Activated T-helper 17 cell treated with anti-CD3 and anti-CD28 coated beads, Interleukin-2, amount 50 U/mL, for 72 hours (primary cell): ENCODE data around the gene SCYL3. TPM values are rescaled to one million over a fixed set of nuclear protein-coding genes. Genes with fewer than 3 reads are reported as not detected.
"Not testable (repeated sequence)": the region's sequence is repeated elsewhere in the genome, so short reads cannot be mapped to it uniquely, and the experiment has no call there.

ENCODE experiments used
- ATAC-seq: fragments of 150-1000 bp; cut with Tn5 transposase; replicated peaks from 2 replicates; pipeline ENCODE4 v1.10.0; 2021; ENCODE audit warnings: mild to moderate bottlenecking, moderate library complexity
- H3K27ac Mint-ChIP-seq: one replicate; pipeline ENCODE4 v1.8.0; 2022; ENCODE audit warnings: mixed read lengths
- H3K27me3 Mint-ChIP-seq: one replicate; pipeline ENCODE4 v1.8.0; 2022; ENCODE audit warnings: mixed read lengths
- H3K36me3 Mint-ChIP-seq: one replicate; pipeline ENCODE4 v1.8.0; 2022; ENCODE audit warnings: low read depth, mild to moderate bottlenecking, mixed read lengths
- H3K4me1 Mint-ChIP-seq: one replicate; pipeline ENCODE4 v1.8.0; 2022; ENCODE audit warnings: mixed read lengths
- H3K4me3 Mint-ChIP-seq: one replicate; pipeline ENCODE4 v1.8.0; 2022; ENCODE audit warnings: mild to moderate bottlenecking, mixed read lengths
- H3K9me3 Mint-ChIP-seq: one replicate; pipeline ENCODE4 v1.8.0; 2022; ENCODE audit warnings: mixed read lengths
- total RNA-seq, 2 donors: library from RNA; stranded (reverse); gene quantifications; one replicate each; pipeline ENCODE4 v1.2.3, GENCODE V29; 2022

SCYL3 gene
- total RNA-seq, 2 donors from 2014 or later: 15.0 to 16.4 TPM

DNA sequence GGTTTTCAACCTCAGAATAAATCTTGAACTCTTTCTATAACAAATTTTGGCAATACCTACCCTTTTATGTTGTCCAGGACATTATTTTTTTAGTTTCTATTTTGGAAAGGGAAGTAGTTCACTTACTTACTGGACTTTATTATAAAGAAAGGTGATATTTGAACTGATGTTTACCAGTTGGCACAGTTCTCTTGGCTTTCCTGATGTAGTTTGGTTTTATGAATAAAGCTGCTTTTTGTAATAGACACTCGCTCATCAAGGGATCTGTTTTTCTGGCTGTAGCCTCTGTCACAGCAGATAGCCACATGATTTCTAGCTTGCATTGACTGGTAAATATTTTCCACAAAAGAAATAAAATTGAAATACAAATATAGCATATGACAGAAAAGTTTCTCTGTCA is 58.0 kb downstream of the SCYL3 start:
- Mint-ChIP-seq H3K9me3 (peaks cover 11% of the 10 kb centered on the region), H3K27ac (no peak overlapping the region), H3K4me3 (no peak overlapping the region), H3K4me1 (no peaks in the 10 kb centered on the region), H3K27me3 (no peaks in the 10 kb centered on the region), H3K36me3 (peaks cover 73% of the 10 kb centered on the region)
- ATAC-seq: no peak

- Mint-ChIP-seq H3K4me1 (no peaks in the 10 kb centered on the region), H3K4me3 (no peak overlapping the region), H3K27ac (no peak overlapping the region), H3K36me3 (peaks cover 73% of the 10 kb centered on the region), H3K27me3 (no peaks in the 10 kb centered on the region), H3K9me3 (peaks cover 6% of the 10 kb centered on the region)
- ATAC-seq: no peak
Observed at GRCh38 chr1:169834869-169835268, 58.8 kb downstream of the SCYL3 start.

GRCh38 chr1:169833179-169833901 is 60.4 kb downstream of the SCYL3 start:
- H3K4me1 Mint-ChIP-seq: no peaks in the 10 kb centered on the region
- peaks cover 74% of the 10 kb centered on the region for H3K36me3 Mint-ChIP-seq
- H3K27ac Mint-ChIP-seq: no peak overlapping the region
- no peak for ATAC-seq
- H3K4me3 Mint-ChIP-seq: no peak overlapping the region
- no peaks in the 10 kb centered on the region for H3K9me3 Mint-ChIP-seq
- no peaks in the 10 kb centered on the region for H3K27me3 Mint-ChIP-seq

GRCh38 chr1:169829671-169830070 is 64.0 kb downstream of the SCYL3 start:
- H3K36me3 Mint-ChIP-seq: peaks cover 79% of the 10 kb centered on the region
- no peak overlapping the region for H3K27ac Mint-ChIP-seq
- H3K4me3 Mint-ChIP-seq: no peak overlapping the region
- no peaks in the 10 kb centered on the region for H3K4me1 Mint-ChIP-seq
- no peak for ATAC-seq
- no peaks in the 10 kb centered on the region for H3K27me3 Mint-ChIP-seq
- H3K9me3 Mint-ChIP-seq: no peaks in the 10 kb centered on the region

DNA sequence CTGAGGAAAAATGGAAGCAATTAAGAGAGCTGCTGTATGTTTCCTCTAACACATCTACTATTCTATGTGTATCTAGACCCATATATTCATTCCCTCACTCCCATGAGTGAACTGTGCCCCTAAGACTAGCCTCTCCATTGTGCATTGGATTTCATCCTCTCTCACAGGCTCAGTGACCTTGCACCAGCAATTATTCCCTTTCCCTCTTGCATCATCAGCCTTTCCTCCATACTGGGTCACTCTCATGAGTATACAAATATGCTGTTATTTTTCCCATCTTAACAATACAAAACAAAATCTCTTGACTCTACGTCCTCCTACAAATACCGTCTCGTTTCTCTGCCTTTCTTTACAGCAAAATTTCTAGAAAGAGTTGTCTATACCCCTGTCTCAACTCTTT is 69.5 kb downstream of the SCYL3 start:
- ATAC-seq: no peak
- Mint-ChIP-seq H3K27ac (no peak overlapping the region), H3K4me3 (no peak overlapping the region), H3K27me3 (no peaks in the 10 kb centered on the region), H3K9me3 (no peaks in the 10 kb centered on the region), H3K4me1 (no peaks in the 10 kb centered on the region), H3K36me3 (peaks cover 49% of the 10 kb centered on the region)

DNA sequence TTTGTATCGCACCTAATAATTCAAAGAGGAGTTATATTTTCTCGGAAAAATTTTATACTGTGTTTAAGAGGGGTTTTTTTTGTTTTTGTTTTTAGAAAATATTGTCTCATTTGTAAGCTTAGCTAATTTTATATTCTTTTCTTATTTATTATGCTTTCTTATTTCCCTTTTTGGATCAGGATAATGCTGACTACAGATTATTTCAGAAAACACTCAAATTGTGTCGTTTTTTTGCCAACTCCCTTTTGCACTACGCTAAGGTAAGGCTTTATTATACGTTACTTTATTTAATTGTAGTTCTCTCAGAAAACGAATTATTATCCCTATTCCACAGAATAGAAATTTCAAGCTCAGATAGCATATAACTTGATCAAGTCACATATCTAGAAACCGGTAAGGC is 72.2 kb downstream of the SCYL3 start:
- Mint-ChIP-seq H3K9me3 (no peaks in the 10 kb centered on the region), H3K27me3 (no peaks in the 10 kb centered on the region), H3K27ac (no peak overlapping the region), H3K4me1 (no peaks in the 10 kb centered on the region), H3K36me3 (peaks cover 32% of the 10 kb centered on the region), H3K4me3 (no peak overlapping the region)
- no peak for ATAC-seq

- no peak for ATAC-seq
Observed at GRCh38 chr1:169816617-169817016, 77.1 kb downstream of the SCYL3 start.

GRCh38 chr1:169814265-169814664 is 79.4 kb downstream of the SCYL3 start:
- no peak overlapping the region for H3K4me3 Mint-ChIP-seq
- peaks cover 17% of the 10 kb centered on the region for H3K36me3 Mint-ChIP-seq
- H3K9me3 Mint-ChIP-seq: no peaks in the 10 kb centered on the region
- H3K27me3 Mint-ChIP-seq: no peaks in the 10 kb centered on the region
- H3K4me1 Mint-ChIP-seq: no peaks in the 10 kb centered on the region
- H3K27ac Mint-ChIP-seq: no peak overlapping the region
- no peak for ATAC-seq

More at GRCh38 chr1:169816617-169817016, 77.1 kb downstream of the SCYL3 start:
- H3K27me3 Mint-ChIP-seq: no peaks in the 10 kb centered on the region
- no peak overlapping the region for H3K4me3 Mint-ChIP-seq
- no peaks in the 10 kb centered on the region for H3K9me3 Mint-ChIP-seq
- H3K36me3 Mint-ChIP-seq: peaks cover 14% of the 10 kb centered on the region
- no peaks in the 10 kb centered on the region for H3K4me1 Mint-ChIP-seq
- H3K27ac Mint-ChIP-seq: no peak overlapping the region

GRCh38 chr1:169812131-169812530 is 81.6 kb downstream of the SCYL3 start:
- no peaks in the 10 kb centered on the region for H3K9me3 Mint-ChIP-seq
- peaks cover 25% of the 10 kb centered on the region for H3K36me3 Mint-ChIP-seq
- H3K4me1 Mint-ChIP-seq: no peaks in the 10 kb centered on the region
- H3K27ac Mint-ChIP-seq: no peak overlapping the region
- no peaks in the 10 kb centered on the region for H3K27me3 Mint-ChIP-seq
- no peak for ATAC-seq
- no peak overlapping the region for H3K4me3 Mint-ChIP-seq

DNA sequence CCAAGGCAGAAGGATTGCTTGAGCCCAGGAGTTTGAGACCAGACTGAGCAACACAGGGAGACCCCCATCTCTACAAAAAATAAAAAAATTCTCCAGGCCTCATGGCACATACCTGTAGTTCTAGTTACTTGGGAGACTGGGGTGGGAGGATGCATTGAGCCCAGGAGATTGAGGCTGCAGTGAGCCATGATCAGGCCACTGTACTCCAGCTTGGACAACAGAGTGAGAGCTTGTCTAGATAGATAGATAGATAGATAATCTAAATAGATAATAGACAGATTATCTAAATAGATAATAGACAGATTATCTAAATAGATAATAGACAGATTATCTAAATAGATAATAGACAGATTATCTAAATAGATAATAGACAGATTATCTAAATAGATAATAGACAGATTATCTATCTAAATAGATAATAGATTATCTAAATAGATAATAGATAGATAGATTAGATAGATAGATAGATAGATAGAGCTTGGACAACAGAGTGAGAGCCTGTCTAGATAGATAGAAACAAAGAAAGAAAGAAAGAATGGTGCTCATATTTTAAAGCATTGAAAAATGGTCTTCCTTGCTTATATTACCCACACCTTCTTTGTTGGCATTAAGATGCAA is 82.2 kb downstream of the SCYL3 start:
- not testable (repeated sequence) for H3K9me3 Mint-ChIP-seq, H3K27me3 Mint-ChIP-seq, H3K4me1 Mint-ChIP-seq, H3K4me3 Mint-ChIP-seq, H3K27ac Mint-ChIP-seq, ATAC-seq
- H3K36me3 Mint-ChIP-seq: peaks cover 30% of the 10 kb centered on the region

DNA sequence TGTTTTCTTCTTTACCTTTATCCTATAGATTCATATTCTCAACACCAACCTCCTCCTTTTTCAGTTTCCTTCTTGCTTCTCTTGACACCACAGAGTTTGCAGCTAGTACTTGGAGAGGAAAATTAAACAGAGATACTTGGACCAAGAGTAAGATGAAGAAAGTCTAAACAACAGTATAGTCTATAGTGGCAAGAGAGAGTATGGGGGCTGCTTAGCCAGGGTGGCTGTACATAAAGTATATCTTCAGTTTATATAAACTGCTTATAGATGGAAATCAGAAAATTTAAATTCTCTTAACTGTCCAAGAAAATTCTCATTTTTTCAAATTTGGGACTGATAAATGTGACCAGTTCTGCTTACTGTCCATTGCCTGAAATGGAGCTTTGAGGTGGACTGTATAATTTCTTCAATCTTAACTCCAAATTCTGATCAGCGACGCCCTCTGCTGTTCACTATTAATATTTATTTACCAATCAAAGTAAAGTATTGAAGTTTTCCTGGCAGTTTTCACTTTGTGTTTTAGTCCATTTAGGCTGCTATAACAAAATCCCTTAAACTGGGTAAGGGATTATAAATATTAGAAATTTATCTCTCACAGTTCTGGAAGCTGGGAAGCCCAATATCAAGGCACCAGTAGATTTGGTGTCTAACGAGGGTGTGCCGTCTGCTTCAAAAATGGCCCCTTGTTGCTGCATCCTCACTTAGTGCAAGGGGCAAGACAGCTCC is 84.2 kb downstream of the SCYL3 start:
- H3K27ac Mint-ChIP-seq: peak overlapping the region; percentile 50
- no peaks in the 10 kb centered on the region for H3K27me3 Mint-ChIP-seq
- no peak for ATAC-seq
- H3K9me3 Mint-ChIP-seq: no peaks in the 10 kb centered on the region
- H3K36me3 Mint-ChIP-seq: peaks cover 37% of the 10 kb centered on the region
- no peak overlapping the region for H3K4me3 Mint-ChIP-seq
- H3K4me1 Mint-ChIP-seq: no peaks in the 10 kb centered on the region

GRCh38 chr1:169804941-169805340 is 88.8 kb downstream of the SCYL3 start:
- Mint-ChIP-seq H3K27me3 (no peaks in the 10 kb centered on the region), H3K9me3 (no peaks in the 10 kb centered on the region), H3K36me3 (peaks cover 62% of the 10 kb centered on the region), H3K27ac (no peak overlapping the region), H3K4me3 (no peak overlapping the region), H3K4me1 (no peaks in the 10 kb centered on the region)
- ATAC-seq: no peak

GRCh38 chr1:169802888-169803287 is 90.8 kb downstream of the SCYL3 start:
- Mint-ChIP-seq H3K27ac (no peak overlapping the region), H3K27me3 (no peaks in the 10 kb centered on the region), H3K4me3 (no peak overlapping the region), H3K9me3 (no peaks in the 10 kb centered on the region), H3K4me1 (peaks cover 2% of the 10 kb centered on the region), H3K36me3 (peaks cover 50% of the 10 kb centered on the region)
- no peak for ATAC-seq
